ENCODE results near the gene SUMO3.
A peak's percentile ranks its signal among the peaks of the same experiment; 100 is the strongest.

Gene SUMO3

DNA sequence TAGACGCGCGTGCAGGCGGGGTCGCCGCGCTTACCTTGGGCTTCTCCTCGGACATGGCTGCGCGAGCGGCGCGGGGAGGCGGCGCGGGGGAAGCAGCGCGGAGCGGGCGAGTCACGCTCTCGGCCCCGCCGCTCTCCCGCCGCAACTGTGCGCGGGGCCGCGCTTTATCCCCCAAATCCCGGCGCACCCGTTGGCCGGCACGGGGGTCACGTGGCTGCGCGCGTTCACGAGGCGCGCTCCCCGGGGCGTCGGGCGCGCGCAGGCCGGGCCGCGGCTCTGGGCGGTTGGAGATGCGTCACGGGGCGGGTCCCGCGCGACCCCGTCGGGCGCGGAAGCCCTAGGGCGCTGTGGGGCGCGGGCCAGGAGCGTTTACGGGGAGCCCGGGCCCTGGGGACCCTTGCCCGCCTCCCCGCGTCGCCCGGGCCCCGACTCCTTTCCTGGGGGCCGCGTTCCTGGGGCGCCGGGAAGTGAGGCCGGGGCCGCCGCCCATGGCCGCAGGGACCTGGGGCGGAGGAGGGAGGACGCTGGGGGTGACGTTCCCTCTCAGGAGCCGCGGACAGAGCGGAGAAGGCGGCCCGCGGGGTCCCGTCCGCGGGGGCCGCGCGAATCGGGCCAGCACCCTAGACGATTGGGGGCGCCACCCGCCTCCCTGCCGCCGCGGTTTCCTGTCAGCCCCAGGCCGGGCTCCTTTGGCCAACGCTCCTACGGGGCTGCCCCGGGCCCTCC, at the start of gene SUMO3:
TSS of gene SUMO3 (minus strand) at position 149 of the 726 bp plus-strand sequence. CDS start at position 55, 94 bp downstream.
- TF ChIP-seq, protein P1, sequence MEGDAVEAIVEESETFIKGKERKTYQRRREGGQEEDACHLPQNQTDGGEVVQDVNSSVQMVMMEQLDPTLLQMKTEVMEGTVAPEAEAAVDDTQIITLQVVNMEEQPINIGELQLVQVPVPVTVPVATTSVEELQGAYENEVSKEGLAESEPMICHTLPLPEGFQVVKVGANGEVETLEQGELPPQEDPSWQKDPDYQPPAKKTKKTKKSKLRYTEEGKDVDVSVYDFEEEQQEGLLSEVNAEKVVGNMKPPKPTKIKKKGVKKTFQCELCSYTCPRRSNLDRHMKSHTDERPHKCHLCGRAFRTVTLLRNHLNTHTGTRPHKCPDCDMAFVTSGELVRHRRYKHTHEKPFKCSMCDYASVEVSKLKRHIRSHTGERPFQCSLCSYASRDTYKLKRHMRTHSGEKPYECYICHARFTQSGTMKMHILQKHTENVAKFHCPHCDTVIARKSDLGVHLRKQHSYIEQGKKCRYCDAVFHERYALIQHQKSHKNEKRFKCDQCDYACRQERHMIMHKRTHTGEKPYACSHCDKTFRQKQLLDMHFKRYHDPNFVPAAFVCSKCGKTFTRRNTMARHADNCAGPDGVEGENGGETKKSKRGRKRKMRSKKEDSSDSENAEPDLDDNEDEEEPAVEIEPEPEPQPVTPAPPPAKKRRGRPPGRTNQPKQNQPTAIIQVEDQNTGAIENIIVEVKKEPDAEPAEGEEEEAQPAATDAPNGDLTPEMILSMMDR (IDR thresholded peaks at IDR 0.05; ENCODE audit: low read depth, low read length, missing control alignments), result no peak
- in situ Hi-C loops (cut with HindIII; ENCODE audit: low sequenced_read_pairs), result no loop called here
- peak within 1 kb of the TSS; percentile 60 for H3K4me3 ChIP-seq (ENCODE audit: low read depth, low read length)
- DNase-seq (ENCODE audit: low read depth), result peak; percentile 41

DNA sequence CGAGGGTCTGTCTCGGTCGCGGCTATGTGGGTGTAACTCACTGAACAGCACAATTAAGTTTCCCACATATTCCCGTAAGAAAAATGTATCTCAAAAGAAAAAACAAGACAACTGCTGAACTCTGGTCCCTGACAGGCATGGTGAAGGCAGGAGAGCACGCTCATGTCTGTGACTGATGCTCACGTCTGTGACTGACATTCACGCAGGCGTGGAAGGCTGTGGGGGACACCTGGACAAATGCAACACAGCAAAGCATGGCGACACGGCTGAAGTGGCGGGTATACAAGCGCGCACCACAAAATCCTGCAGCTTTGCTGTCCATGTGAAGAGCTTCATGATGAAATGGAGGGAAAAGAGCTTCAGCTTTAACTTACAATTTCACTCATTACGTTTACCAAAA, 49.6 kb upstream of the SUMO3 start:
- no peak overlapping the region for H3K4me3 ChIP-seq (ENCODE audit: low read depth, low read length)

DNA sequence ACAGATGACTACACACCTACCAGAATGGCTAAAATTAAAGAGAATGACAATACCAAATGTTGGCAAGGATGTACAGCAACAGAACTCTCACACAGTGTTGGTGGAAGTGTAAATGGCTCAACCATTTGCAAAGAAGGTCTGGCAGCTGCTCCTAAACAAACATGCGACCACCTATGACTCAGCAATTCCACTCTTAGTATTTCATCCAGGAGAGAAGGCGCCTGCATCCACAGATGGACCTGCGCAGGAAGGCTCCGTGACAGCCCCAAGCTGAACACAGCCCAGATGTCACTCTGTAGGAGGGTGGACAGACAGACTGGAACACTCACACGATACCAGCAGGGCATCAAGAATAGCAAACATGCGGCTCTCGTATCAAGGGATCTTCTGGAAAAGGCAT, 48.9 kb upstream of the SUMO3 start:
- DNase-seq (ENCODE audit: low read depth), result peak; percentile 76
- in situ Hi-C loops (cut with HindIII; ENCODE audit: low sequenced_read_pairs), result no loop called here
- H3K4me3 ChIP-seq (ENCODE audit: low read depth, low read length), result no peak overlapping the region
- TF ChIP-seq, protein P1 (IDR thresholded peaks at IDR 0.05; ENCODE audit: low read depth, low read length, missing control alignments), result no peak

More for the DNA sequence above, 49.6 kb upstream of the SUMO3 start:
- TF ChIP-seq, protein P1 (IDR thresholded peaks at IDR 0.05; ENCODE audit: low read depth, low read length, missing control alignments), result no peak
- in situ Hi-C loops (cut with HindIII; ENCODE audit: low sequenced_read_pairs), result no loop called here
- no peak for DNase-seq (ENCODE audit: low read depth)

DNA sequence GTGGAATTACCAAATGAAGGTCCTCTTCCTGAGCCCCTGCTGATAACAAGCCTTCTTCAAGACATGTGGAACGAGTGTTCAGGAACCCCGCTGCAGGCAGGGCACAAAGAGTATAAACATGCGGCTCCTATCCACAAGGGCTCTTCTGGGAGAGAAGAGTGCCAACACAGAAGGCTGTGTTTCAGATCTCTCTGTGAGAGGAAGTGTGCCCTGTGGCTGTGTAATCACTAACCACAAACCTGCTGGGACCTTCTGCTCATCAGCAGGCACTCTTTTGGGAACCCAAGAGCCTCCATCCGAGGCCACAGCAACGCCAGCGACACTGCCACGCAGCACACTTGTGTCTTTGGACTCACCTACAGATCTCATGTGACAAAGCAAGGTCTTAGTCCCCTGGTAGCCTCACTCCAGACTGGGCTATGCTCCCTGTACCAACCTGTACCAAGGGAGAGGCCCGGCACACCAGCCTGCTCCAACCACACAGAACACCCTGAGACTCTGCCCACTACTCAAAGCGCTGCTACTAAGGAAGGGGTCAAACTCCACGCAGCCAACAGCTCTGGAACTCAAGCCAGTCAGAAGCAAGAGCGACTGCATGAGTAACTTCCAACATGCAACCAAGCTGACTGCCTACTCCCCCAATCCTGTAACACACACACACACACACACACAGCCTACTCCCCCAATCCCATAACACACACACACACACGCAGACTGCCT, 47.9 kb upstream of the SUMO3 start:
- DNase-seq (ENCODE audit: low read depth), result no peak
- TF ChIP-seq, protein P1 (IDR thresholded peaks at IDR 0.05; ENCODE audit: low read depth, low read length, missing control alignments), result no peak
- no peak overlapping the region for H3K4me3 ChIP-seq (ENCODE audit: low read depth, low read length)
- in situ Hi-C loops (cut with HindIII; ENCODE audit: low sequenced_read_pairs), result no loop called here

DNA sequence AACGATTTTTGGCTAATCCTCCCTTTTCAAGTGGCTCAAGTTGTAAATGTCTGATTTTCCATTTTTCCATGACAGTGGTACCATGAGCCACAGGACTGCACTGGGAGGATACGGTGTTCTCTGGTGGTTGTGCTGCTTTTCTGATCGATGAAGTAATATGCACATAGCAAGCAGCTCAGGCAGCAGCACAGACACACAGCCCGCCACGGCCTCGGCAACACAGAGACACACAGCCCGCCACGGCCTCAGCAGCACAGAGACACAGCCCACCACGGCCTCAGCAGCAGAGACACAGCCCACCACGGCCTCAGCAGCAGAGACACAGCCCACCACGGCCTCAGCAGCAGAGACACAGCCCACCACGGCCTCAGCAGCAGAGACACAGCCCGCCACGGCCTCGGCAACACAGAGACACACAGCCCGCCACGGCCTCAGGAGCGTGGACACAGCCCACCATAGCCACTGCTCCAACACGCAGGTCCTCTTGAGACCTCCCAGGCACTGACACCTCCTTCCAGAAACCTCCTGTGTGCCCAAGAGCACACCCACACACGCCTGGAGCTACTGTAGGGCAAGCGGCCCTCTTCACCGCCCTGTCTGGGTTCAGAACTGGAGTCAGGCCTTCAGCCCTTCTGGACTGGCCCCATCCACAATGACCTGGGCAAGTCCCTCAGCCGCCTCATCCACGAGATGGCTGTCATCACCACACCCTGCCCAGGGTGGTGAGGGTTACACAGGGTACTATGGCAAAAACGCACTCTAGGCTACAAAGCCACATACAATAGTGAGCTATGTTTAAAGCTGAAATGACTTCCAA, 45.2 kb upstream of the SUMO3 start:
- H3K4me3 ChIP-seq (ENCODE audit: low read depth, low read length), result no peak overlapping the region
- DNase-seq (ENCODE audit: low read depth), result no peak
- TF ChIP-seq, protein P1 (IDR thresholded peaks at IDR 0.05; ENCODE audit: low read depth, low read length, missing control alignments), result no peak
- in situ Hi-C loops (cut with HindIII; ENCODE audit: low sequenced_read_pairs), result no loop called here

DNA sequence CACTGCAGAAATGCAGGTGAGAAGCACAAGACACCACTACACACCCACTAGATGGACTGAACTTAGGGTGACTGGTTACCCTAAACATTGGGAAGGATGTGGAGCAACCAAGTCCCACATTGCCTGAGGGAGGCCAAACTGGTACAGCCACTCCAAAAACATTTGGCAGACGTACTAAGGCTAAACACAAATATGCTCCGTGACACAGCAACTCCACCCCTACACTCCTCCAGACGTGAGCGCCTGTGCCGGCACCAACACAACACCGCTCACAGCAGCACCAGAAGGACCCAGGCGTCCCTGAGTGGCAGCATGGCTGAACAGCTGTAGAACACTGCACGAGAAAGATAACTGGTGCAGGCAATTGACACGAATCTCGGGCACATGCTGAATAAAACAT, 40.9 kb upstream of the SUMO3 start:
- no peak overlapping the region for H3K4me3 ChIP-seq (ENCODE audit: low read depth, low read length)
- TF ChIP-seq, protein P1 (IDR thresholded peaks at IDR 0.05; ENCODE audit: low read depth, low read length, missing control alignments), result no peak
- in situ Hi-C loops (cut with HindIII; ENCODE audit: low sequenced_read_pairs), result no loop called here
- no peak for DNase-seq (ENCODE audit: low read depth)
